Spleen (tissue), 11 donors: ENCODE data around the gene SSBP2. TPM values are rescaled to one million over a fixed set of nuclear protein-coding genes. Genes with fewer than 3 reads are reported as not detected.

Experiments
- DNase-seq: peaks from one replicate; pipeline ENCODE4 v3.0.0-alpha.2; 2020
- H3K27ac ChIP-seq, 8 donors: fragments of 200-600 bp; sonication (generic) in 7 of 8; 1 replicate in 4 of 8; 2 replicates in 4 of 8; pipeline versions ENCODE4 v1.5.0 to v1.8.0; 2016 to 2021; ENCODE audit warnings: inconsistent platforms in 4 of 8, mild to moderate bottlenecking in 4 of 8, moderate library complexity in 1 of 8
- H3K27me3 ChIP-seq, 7 donors: fragments of 200-600 bp; sonication (generic) in 6 of 7; replicated peaks in 1 of 7; 1 replicate in 4 of 7; 2 replicates in 3 of 7; pipeline versions ENCODE4 v1.5.0 to v1.8.0; 2016 to 2021; ENCODE audit warnings: inconsistent platforms in 3 of 7, mild to moderate bottlenecking in 1 of 7
- H3K36me3 ChIP-seq, 6 donors: fragments of 200-600 bp; sonication (generic) in 5 of 6; 1 replicate in 4 of 6; 2 replicates in 2 of 6; pipeline versions ENCODE4 v1.5.0 to v1.8.0; 2016 to 2021; ENCODE audit warnings: inconsistent platforms in 2 of 6
- H3K4me1 ChIP-seq, 6 donors: fragments of 200-600 bp; sonication (generic) in 5 of 6; 1 replicate in 3 of 6; 2 replicates in 3 of 6; pipeline versions ENCODE4 v1.5.0 to v1.8.0; 2016 to 2021; ENCODE audit warnings: inconsistent platforms in 3 of 6
- H3K4me3 ChIP-seq, 8 donors: fragments of 200-600 bp; sonication (generic) in 7 of 8; 1 replicate in 4 of 8; 2 replicates in 4 of 8; pipeline versions ENCODE4 v1.5.0 to v1.8.0; 2016 to 2021; ENCODE audit warnings: inconsistent platforms in 4 of 8, mild to moderate bottlenecking in 4 of 8, moderate library complexity in 2 of 8
- H3K9me3 ChIP-seq, 8 donors: fragments of 200-600 bp; sonication (generic) in 7 of 8; 1 replicate in 4 of 8; 2 replicates in 4 of 8; pipeline versions ENCODE4 v1.5.0 to v1.8.0; 2016 to 2021; ENCODE audit warnings: inconsistent platforms in 4 of 8
- CTCF ChIP-seq, 11 experiments: fragments of 200-600 bp in 7 of 11; fragments of 450-650 bp in 4 of 11; sonication (generic) in 4 of 11; IDR thresholded peaks in 8 of 11; conservative IDR thresholded peaks in 3 of 11; 1 replicate in 7 of 11; 2 replicates in 4 of 11; pipeline versions ENCODE4 v1.4.0 to v1.8.0; 2016 to 2021; ENCODE audit warnings: antibody characterized with exemption in 11 of 11, inconsistent platforms in 4 of 11, mild to moderate bottlenecking in 1 of 11
- POLR2A ChIP-seq, 3 donors: fragments of 450-650 bp; IDR thresholded peaks; one replicate each; pipeline ENCODE4 v1.5.1; 2017; ENCODE audit warnings: antibody characterized with exemption in 3 of 3, mild to moderate bottlenecking in 1 of 3
- POLR2AphosphoS5 ChIP-seq, 3 donors: sonication (generic); formaldehyde crosslinking; IDR thresholded peaks; one replicate each; pipeline ENCODE4 v1.5.1; 2017; ENCODE audit warnings: antibody characterized with exemption in 3 of 3
- WGBS, 5 donors: extraction: QIAGEN DNeasy Blood & Tissue Kit in 3 of 5; methylation state at CpG; one replicate each; pipeline versions ENCODE4 v1.1.5 to v1.1.7; 2013 to 2018; 5-methylcytosine and 5-hydroxymethylcytosine counted together
- intact Hi-C: fragments of 100-400 bp; cut with DNase I; formaldehyde crosslinking; loops from one replicate; pipeline ENCODE4 v1.15.0; 2023; ENCODE audit warnings: low total_unique reads
- polyA plus RNA-seq, 3 donors: library from polyadenylated mRNA; stranded (reverse); fragments of 200-250 nt; gene quantifications; one replicate each; pipeline ENCODE4 v1.2.1, GENCODE V29; 2013
- total RNA-seq, 7 donors: library from RNA; depleted of rRNA in 3 of 7; stranded (reverse); fragments of >200 nt in 3 of 7; fragmentation: NEBNext Ultra II Directional in 4 of 7; extraction: Animal tissue kit (Norgen Biotek cat#: 25700) in 4 of 7; gene quantifications; one replicate each; pipeline versions ENCODE4 v1.1.0 to v1.2.1, GENCODE V29; 2016 to 2021
- donor health status: healthy with polysubstance abuse.
- donor health status: DM: no; HTN: no; CAD: no; lungs with moderate emphysema.
- donor health status: DM: no; HTN: no; CAD: no.
- donor health status: Bipolar disorder and iron deficiency.
- donor health status: healthy.
- donor health status: DM: no; HTN: no; CAD: no.
- donor health status: DM: yes; HTN: yes; CAD: no.

SSBP2 gene
- total and polyA plus RNA-seq, 10 donors, result 12.2 to 40.8 (median 29.6) TPM

- no peak for TF ChIP-seq POLR2A (IDR thresholded peaks at IDR 0.05)
- TF ChIP-seq CTCF (IDR thresholded peaks at IDR 0.05 in 8 of 11, conservative IDR thresholded peaks at IDR 0.05 in 3 of 11), result no peak
- no peak for TF ChIP-seq POLR2AphosphoS5 (IDR thresholded peaks at IDR 0.05)
- no peak for DNase-seq
- Histone ChIP-seq H3K36me3 (no peaks in the 10 kb centered on the region), H3K9me3 (no peaks in the 10 kb centered on the region), H3K27ac (no peak overlapping the region), H3K27me3 (no peaks in the 10 kb centered on the region), H3K4me3 (no peak overlapping the region), H3K4me1 (peaks cover 0 to 21% (median 2%) of the 10 kb centered on the region in 6 donors)
- 73 to 98% (median 91%) methylated on average over 3 of the region's 3 CpGs for WGBS, 5 donors
- intact Hi-C loops, result no loop called here
These were observed 173.8 kb downstream of the SSBP2 start for GRCh38 chr5:81577091-81577490.

GRCh38 chr5:81575924-81576323 lies 175.0 kb downstream of the SSBP2 start:
- Histone ChIP-seq H3K4me3 (no peak overlapping the region), H3K9me3 (no peaks in the 10 kb centered on the region), H3K4me1 (peaks cover 0 to 21% (median 2%) of the 10 kb centered on the region in 6 donors), H3K27me3 (no peaks in the 10 kb centered on the region), H3K27ac (no peak overlapping the region), H3K36me3 (no peaks in the 10 kb centered on the region)
- WGBS, 5 donors, result 88 to 100% (median 94%) methylated on average over 1 of the region's 1 CpG
- DNase-seq, result no peak
- TF ChIP-seq POLR2AphosphoS5 (IDR thresholded peaks at IDR 0.05), result no peak
- intact Hi-C loops, result no loop called here

GRCh38 chr5:81572201-81572600 lies 178.7 kb downstream of the SSBP2 start:
- peaks cover 0 to 4% (median 0%) of the 10 kb centered on the region in 8 donors for H3K9me3 ChIP-seq
- H3K27ac ChIP-seq, result no peak overlapping the region
- no peaks in the 10 kb centered on the region for H3K27me3 ChIP-seq
- no peak overlapping the region for H3K4me3 ChIP-seq
- TF ChIP-seq CTCF (IDR thresholded peaks at IDR 0.05 in 8 of 11, conservative IDR thresholded peaks at IDR 0.05 in 3 of 11), result no peak
- no peak for TF ChIP-seq POLR2A (IDR thresholded peaks at IDR 0.05)
- TF ChIP-seq POLR2AphosphoS5 (IDR thresholded peaks at IDR 0.05), result no peak
- peaks cover 0 to 13% (median 0%) of the 10 kb centered on the region in 6 donors for H3K36me3 ChIP-seq
- no peak for DNase-seq
- intact Hi-C loops, result no loop called here
- H3K4me1 ChIP-seq, result peaks cover 0 to 9% (median 0%) of the 10 kb centered on the region in 6 donors

GRCh38 chr5:81558188-81558587 lies 192.7 kb downstream of the SSBP2 start:
- Histone ChIP-seq H3K27ac (no peak overlapping the region), H3K4me1 (peaks cover 0 to 16% (median 8%) of the 10 kb centered on the region in 6 donors), H3K36me3 (no peaks in the 10 kb centered on the region), H3K27me3 (no peaks in the 10 kb centered on the region), H3K4me3 (no peak overlapping the region), H3K9me3 (no peaks in the 10 kb centered on the region)
- intact Hi-C loops, result no loop called here
- DNase-seq, result no peak
- no peak for TF ChIP-seq CTCF (IDR thresholded peaks at IDR 0.05 in 8 of 11, conservative IDR thresholded peaks at IDR 0.05 in 3 of 11)
- no peak for TF ChIP-seq POLR2AphosphoS5 (IDR thresholded peaks at IDR 0.05)
- TF ChIP-seq POLR2A (IDR thresholded peaks at IDR 0.05), result no peak
- WGBS, 5 donors, result 30 to 61% (median 38%) methylated on average over 1 of the region's 1 CpG

GRCh38 chr5:81556809-81557208 lies 194.1 kb downstream of the SSBP2 start:
- Histone ChIP-seq H3K4me1 (peaks cover 0 to 16% (median 11%) of the 10 kb centered on the region in 6 donors), H3K9me3 (no peaks in the 10 kb centered on the region), H3K36me3 (no peaks in the 10 kb centered on the region), H3K27me3 (no peaks in the 10 kb centered on the region), H3K27ac (no peak overlapping the region), H3K4me3 (no peak overlapping the region)
- no peak for TF ChIP-seq POLR2AphosphoS5 (IDR thresholded peaks at IDR 0.05)
- TF ChIP-seq CTCF (IDR thresholded peaks at IDR 0.05 in 8 of 11, conservative IDR thresholded peaks at IDR 0.05 in 3 of 11), result no peak
- no peak for TF ChIP-seq POLR2A (IDR thresholded peaks at IDR 0.05)
- no peak for DNase-seq
- intact Hi-C loops, result no loop called here
